ENCODE measurements around the gene CPSF3.

Gene CPSF3

DNA sequence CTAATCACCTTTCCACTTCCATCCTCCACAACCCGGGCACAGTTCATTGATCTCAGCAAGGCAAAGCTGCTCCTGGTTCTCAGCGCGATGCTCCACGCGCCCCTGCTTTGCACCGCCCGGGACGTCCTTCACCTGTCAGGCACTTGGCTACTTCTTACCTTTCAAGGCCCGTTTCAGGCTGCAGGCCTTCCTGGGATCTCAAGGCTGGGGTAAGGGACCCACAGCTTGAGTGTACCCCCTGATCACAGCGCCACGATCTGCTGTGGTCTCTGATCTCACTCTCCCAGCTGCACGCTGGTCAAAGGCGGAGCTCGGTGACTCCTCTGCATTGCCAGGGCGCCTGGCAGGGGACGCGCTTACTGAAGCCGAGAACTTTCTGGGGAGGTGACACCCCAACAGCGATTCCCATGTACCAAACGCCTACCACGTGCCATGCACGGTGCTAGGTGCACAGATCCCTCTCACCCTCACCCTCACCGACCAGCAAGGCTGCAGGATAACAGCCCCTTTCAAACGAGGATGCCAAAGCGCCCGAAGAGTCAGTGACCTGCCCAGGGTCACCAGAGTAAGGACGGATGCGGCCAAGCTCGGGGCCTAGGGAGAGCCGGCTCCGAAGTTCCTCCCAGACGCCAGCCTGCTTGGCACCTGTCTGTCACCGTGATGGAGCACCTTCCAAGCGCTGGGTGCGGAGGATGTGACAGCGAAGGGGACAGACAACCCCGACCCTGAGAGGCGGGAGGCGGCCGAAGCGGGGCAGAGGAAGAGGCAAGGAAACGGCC lies 944 bp upstream of the CPSF3 start:
- DNase-seq: peak; percentile 18 to 35

DNA sequence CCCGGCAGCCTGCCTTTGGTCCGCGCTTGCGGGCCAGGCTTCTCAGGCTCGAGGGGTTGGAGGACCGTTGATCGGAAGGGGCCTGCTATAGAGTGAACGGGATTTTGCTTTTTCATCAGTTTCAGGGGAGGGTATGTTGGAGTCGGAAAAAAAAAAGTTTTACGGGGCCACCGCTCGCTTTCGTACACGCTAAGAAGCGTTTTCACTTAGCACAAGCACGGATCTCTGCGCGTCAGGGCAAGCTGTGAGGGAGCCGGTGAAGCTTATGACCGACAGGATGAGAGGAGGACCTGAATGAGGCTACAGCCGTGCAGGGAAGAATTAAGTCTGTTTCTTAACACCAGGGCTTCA lies 443 bp downstream of the CPSF3 start:
- DNase-seq: no peak

DNA sequence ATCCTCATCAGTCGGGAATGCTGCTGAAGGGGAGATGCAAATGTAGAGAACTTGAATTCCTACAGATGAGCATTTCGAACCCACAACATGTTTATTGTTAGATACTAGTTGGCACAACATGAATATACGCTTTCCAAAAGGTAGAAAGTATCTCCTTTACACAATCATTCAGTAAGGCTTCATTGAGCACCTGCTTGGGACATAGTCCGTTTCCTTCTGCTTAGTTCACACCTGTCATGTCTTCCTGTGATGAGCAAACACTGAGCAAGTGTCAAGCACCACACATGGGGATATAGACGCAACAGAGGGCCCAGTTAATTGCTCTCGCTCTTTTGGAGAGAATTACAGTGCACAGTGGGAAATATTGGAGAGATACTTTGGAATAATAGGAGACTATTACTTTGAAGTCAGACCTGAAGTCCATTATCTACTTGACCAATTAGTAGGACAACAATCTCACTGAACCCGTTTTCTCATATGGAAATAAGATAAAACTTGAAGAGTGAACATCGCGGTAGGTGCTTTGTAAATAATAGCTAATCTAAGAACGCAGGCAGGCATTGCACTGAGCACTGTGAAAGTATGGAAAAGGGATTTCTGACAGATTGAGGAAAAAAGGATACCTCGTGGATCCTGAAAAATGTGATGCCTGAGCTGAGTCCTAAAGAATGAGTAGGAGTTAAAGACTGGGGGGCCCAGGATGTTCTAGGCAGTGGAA lies 1.2 kb downstream of the CPSF3 start:
- no peak for DNase-seq

DNA sequence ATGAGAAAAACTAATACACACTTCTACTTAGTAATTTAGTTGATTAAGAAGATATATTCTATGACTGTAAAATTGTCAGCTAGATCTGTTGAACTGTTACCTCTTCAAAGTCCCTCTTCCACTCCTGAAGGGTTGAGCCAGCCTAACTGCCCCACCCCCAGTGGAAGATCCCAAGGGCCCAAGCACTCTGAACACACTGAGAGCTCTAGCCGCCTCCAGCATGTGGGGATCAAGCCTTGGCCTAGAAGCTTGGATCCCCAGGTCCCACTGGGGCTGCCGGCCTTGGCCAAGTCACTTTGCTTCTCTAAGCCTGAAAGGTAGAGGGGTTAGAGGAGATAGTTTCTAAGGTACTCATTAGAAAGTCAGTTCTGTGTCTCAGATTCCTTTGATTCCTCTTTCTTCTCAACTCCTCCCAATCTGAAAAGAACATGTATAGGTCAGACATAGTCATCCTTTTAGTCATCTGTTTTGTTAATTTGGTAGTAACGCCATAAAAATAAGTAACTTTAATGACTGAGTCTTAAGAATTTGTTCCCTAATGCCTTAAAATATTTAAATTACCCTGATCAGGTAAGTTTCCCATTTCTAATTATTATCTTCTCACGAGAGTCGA lies 5.6 kb downstream of the CPSF3 start:
- DNase-seq: no peak

DNA sequence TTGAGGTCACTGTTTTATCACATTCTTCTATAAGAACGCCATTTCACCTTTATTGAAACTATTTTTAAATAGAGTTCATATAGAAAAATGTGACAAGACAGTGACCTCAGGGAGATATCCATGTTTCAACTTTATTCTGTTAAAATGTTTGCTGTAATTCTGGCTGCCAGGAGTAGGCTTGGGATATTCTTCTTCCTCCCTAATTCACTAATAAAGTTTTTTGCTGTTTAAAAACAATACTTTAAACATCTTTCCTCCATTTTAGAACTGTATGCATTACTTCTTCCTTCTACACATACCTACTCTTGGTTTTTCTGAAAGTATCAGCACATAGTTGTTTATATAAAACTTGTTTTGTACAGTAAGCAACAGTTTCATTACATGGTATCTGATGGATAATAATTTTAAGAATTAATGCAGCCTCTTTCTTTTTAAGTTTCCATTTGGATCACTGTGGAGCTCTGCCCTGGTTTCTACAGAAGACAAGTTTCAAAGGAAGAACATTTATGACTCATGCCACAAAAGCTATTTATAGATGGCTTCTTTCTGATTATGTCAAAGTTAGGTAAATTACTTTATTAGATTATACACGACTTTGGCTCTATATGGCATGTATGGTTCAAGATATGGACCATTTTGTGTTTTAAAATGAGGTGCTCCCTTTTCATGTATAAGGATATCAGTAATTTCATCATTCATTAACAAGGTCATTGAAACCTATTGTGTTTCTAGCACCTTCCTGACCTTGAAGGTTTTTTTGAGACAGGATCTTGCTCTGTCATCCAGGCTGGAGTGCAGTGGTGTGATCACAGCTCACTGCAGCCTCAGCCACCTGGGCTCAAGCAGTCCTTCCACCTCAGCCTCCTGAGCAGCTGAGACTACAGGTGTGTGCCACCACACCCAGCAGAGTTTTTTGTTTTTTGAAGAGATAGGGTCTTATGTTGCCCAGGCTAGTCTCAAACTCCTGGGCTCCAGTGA lies 7.2 kb downstream of the CPSF3 start:
- no peak for DNase-seq

DNA sequence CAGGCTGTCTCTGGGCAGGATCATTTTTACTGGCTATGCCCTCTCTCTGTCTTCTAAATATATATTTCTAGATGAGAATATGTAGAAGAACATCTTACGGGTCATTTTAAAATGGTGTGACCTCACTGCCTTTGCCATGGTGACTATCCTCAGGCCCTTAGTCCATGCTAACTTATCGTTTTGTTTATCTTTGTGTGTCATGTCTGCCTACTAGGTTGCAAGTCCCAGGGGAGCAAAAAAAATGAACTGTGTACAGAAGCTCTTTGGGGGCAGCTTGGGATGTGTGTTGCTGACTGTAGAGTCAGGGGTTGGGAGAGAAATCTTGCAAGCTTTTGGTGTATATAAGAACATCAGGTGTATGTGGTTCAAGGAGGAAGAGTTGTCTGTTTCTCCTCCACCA lies 11.0 kb downstream of the CPSF3 start:
- no peak for DNase-seq

DNA sequence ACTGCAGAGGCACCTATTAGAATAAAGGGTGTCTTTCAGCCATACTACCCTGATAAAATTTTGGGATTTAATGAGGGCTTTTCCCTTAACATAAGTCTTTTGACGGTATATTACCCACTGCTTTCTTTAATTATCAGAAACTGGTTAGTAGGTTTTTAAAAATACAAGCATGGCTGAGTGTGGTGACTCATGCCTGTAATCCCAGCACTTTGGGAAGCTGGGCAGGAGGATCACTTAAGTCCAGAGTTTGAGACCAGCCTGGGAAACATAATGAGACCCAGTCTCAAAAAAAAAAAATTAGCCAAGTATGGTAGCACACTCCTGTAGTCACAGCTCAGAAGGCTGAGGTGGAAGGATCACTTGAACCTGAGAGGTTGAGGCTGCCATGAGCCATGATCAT lies 16.1 kb downstream of the CPSF3 start:
- no peak for DNase-seq

DNA sequence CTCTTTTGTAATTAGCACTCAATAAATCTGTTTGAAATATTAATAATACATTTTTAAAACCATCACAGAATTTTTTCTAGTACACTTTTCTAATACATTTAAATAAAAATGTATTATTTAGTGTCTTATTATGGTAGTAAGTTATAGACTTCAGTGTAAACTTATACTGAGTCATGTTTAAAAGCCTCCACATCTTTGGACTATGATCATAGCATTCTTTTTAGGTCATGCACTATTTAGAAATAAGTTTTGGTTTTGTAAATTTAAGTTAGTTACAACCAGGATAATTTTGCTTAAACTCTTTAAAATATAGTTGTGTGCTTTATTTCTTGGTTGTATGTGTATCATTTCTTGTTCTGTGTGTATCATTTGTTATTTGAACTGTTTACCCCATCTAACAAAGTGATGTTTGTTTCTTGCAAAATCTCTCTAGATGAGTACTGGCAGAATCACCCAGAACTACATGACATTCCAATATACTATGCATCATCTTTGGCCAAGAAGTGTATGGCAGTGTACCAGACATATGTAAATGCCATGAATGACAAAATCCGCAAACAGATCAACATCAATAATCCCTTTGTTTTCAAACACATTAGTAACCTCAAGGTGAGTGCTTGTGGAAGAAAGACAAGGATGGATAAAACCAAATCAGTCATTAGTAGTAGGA lies 16.7 kb downstream of the CPSF3 start:
- peak in 1 of 2 donors; percentile 8 for DNase-seq

DNA sequence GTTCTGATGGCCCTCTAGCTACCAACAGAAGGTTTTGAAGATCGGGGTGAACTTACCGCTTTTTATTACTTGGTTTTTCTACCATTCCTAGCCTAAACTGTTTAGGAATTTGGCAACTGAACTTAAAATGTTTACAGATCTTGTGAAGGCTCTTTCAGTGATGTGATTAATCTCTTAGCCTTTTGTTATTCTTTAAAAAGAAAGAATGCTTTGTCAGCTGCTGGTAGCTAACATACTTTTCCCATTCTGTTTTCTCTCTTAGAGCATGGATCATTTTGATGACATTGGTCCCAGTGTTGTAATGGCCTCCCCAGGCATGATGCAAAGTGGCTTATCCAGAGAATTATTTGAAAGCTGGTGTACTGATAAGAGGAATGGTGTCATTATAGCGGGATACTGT lies 18.1 kb downstream of the CPSF3 start:
- DNase-seq: no peak

DNA sequence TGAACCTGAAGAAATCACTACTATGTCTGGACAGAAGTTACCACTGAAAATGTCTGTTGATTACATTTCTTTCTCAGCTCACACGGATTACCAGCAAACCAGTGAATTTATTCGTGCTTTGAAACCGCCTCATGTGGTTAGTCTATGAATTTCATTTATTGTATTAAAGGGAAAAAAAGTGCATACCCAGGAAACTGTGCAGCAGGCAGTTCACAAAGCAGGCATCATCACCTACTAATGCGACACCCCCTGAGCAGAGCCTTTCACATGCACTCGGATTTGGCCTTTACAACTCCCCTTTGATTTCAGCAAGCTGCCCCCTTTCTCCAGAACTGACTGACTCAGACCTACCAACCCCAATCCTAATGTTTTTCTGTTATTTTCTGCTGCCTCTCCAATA lies 20.1 kb downstream of the CPSF3 start:
- no peak for DNase-seq

DNA sequence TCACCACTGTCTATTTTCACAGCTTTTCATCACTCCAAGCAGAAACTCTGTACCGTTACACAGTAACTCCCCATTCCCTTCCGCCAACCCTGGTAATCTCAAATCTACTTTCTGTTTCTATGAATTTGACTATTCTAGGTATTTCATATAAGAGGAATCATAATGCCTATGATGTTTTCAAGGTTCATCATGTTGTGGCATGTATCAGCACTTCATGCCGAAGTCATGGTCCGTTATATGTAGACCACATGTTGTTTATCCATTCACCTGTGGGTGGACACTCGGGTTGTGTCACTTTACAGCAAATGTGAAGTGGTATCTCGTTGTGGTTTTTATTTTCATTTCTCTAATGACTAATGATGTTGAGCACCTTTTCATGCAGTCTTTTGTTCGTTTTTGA lies 21.6 kb downstream of the CPSF3 start:
- DNase-seq: no peak

DNA sequence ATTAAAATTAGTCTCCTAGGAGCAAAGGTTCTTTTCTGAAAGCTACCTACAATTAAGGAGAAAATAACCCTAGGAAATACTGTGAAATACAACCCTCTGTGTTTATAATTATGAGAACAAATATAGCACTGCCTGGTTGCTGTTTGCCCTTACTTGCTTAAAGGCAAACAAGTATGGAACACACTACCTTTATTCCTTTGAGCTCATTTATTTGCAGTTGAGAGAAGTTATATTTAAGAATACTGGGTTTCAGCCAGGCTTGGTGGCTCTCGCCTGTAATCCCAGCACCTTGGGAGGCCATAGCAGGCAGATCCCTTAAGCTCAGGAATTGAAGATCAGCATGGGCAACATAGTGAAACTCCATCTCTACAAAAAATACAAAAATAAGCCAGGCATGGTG lies 27.8 kb downstream of the CPSF3 start:
- DNase-seq: no peak

DNA sequence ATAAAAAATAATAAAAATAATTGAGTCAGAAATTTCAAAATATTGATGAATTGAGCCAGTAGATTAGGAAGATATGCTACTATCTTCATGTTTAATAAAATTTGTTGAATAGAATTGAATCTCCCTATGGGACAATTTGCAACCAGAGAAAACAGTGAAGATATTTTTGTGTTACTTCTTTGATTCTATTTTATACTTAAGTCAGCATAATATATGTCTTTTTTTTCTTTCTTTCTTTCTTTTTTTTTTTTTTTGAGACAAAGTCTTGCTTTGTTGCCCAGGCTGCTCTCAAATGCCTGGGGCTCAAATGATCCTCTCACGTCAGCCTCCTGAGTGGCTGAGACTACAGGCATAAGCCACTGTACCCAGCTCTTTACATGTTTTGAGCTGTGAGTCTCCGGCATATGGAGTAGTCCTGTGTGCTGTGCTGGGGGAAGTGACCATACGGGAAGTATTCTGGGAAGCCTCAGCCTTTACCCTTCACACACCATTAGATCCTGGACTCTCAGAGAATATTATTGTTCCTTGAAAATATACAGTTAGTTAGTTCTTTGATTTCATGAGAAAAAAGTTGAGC lies 37.1 kb downstream of the CPSF3 start:
- DNase-seq: no peak

DNA sequence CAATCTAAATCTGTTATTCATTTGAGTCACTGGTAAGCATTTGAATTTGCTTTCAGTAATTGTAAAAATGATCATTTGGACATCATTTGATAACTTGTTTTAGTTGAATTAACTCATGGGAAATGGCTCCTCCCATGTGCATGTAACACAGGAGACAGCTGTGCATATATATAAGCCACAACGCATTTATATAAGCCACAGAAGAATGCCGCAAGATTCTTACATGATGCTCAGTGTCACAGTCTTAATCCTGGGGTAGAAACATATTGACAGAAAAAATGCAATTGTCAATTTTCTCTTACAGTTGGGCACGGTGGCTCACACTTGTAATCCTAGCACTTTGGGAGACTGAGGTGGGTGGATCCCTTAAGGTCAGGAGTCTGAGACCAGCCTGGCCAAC lies 37.6 kb downstream of the CPSF3 start:
- no peak for DNase-seq

DNA sequence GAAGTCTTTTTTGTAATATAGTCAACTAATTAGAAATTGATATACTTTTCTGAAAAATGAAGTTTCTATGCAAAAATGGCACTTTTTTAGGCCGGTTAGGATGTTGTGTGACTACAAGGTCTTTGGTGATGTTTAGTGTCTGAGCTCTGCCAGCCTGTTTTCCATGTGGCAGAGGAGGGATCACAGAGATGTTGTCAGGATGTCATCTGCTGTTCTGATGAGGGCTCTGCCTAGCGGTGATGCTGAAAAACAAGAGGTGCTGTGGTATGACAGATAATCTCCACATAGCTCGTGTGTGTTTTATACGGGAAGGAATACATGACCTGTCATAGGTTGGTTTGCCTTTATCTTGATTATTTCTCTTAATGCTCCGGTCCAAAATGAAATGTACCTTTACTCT lies 38.9 kb downstream of the CPSF3 start:
- DNase-seq: no peak

DNA sequence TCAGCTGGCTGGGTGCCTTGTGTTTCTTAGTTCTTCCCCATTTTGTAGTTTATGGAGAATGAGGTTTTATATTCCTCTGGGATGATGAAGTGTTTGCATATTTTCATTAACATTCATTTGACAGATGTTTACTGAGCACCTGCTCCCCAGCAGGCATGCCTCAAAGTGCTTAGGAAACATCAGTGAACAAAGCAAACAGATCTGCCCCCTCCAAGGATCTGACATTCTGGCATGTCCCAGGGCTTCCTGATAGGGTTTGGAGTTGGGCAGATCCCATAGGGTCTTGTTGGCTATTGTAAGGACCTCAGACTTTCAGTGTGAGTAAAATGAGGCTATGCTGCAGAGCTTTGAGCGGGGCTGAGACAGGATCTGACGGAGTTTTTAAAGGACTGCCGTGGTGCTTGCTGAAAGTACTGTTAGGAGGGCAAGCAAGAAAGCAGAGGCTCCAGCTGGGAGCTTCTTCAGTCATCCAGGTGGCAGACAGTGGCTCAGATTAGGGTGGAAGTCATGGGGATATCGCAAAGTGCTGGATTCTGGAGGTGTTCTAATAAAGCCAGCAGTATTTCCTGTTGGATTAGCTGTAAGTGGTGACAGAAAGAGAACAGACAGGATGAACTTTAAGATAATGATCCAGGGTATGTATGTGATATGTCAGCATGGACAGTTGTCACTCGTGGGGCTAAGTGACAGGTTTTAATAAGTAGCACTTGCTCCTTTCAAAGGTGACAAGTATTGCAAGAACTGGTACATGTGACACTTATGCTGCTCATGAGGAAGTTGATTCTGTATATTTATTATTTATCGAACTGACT lies 39.6 kb downstream of the CPSF3 start:
- DNase-seq: no peak

DNA sequence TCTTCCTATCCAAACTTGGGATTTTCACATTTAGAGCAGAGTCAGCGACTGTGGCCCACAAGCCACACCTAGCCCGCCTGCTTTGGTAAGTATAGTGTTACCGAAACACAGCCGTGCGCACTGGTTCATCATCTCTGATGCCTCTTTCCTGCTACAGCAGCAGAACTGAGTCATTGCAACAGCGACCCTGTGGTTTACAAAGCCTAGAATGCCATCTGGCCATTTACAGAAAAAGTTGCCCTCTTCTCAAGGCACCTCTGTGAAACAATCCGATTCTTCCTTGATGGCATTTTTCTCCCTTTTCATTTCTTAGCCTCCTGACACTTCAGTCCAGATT lies 40.2 kb downstream of the CPSF3 start:
- DNase-seq: no peak

DNA sequence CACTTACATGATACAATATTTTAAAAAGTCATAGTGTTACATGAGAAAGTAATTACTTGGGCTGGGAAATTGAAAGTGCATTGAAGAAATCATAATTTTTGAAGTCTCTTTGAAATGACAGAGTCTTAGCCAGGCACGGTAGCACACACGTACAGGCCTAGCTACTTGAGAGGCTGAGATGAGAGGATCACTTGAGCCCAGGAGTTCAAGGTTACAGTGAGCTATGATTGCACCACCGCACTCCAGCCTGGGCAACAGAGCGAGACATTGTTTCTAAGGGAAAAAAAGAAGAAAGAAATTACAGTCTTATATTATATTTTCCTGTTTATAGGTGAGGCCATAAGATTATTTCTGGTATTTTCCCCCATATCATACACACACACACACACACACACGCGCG lies 41.7 kb downstream of the CPSF3 start:
- DNase-seq: no peak

DNA sequence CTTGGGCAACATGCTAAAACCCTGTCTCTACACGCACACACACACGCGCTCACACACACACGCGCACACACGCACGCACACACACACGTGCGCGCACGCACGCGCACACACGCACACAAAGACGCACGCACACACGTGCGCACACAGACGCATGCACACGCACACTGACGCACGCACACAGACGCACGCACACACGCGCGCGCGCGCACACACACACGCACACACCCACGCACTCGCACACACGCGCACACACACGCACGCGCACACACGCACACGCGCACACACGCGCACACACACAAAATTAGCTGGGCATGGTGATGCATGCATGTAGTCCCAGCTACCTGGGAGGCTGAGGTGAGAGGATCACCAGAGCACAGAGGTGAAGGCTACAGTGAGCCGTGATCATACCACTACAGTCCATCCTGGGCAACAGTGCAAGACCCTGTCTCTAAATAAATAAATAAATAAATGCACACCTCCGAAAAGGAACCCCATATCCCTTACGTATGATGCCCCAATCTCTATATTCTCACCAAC lies 42.8 kb downstream of the CPSF3 start:
- no peak for DNase-seq

DNA sequence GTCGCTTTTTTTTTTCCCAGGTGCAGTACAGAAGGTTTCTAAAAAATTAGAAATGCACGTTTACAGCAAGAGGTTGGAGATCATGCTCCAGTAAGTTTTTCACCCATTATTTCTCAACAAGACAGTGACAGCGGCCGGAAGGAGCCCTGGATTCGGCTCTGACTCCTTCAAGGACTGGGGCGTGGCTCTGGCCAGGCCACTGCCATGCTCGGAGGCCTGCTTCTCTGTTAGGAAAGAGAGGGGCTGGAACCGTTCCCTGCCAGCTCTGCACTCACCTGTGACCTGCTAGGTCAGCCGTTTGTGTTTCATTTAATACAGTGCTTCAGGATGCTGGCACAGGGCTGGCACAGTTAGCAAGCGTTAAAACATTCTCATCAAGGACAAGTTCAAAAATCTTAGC lies 44.2 kb downstream of the CPSF3 start:
- DNase-seq: no peak

DNA sequence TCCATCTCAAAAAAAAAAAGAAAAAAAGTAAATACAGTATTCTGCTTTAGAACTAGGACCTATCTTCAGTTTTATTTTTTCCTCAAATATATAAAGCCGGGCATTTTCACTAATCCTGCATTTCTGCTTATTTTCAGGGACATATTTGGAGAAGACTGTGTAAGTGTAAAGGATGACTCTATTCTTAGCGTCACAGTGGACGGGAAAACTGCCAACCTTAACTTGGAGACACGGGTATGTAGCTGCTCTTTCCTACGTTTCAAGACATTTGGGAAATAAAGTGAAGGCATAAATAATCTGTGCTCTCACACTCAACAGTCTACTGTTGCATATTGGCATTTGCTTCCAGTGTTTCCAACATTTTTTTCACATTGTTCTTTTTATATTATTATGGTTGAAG lies 47.8 kb downstream of the CPSF3 start:
- DNase-seq: no peak

All from hippocampal formation (tissue), 2 donors.